Umbilical cord (tissue), 2 donors: Measurements from ENCODE around the gene PLAAT3. TPM values are rescaled to one million over a fixed set of nuclear protein-coding genes. Genes with fewer than 3 reads are reported as not detected.
"Not testable (repeated sequence)": the region's sequence is repeated elsewhere in the genome, so short reads cannot be mapped to it uniquely, and the experiment has no call there.

Experiments used
- DNase-seq: peaks from one replicate; pipeline ENCODE4 v3.0.0-alpha.2; 2015; ENCODE audit warnings: low spot score
- total RNA-seq: library from RNA; depleted of rRNA; stranded (reverse); fragments of >200 nt; gene quantifications from one replicate; pipeline ENCODE4 v1.2.3, GENCODE V29; 2014; ENCODE audit warnings: low replicate concordance; ENCODE audit not compliant: insufficient read depth

PLAAT3 gene
- total RNA-seq, 1 donor from 2014 or later = 7.5 TPM

GRCh38 chr11:63567044-63567840 is 47.0 kb downstream of the PLAAT3 start:
- DNase-seq = peak; percentile 89

DNA sequence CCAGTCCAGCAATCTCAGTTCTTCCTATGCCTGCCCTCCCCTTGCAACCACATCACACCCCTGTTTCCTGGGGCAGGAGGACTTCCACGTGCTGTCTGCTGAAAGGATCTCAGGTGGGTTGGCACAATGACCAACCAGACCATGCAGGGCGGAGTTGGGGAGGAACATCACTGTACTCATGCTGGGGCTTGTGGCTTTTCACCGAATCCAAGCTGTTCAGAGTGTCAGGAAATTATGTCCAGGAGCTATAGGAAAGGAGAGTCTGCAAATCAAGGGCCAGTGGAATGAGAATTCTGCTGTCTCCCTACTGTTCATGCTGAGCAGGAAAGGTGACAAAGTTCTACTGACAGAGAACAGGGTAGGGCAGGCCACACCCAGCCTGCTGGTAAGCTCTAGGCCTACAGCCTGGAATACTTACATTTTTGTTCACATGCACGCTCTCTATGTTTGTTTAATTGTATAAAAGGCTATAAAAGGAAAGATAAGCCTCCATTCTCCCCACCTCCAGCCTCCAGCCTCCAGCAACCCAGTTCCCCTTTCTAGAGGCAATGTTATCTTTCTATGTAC is 49.4 kb downstream of the PLAAT3 start:
- DNase-seq = peak; percentile 5

GRCh38 chr11:63564056-63564774 is 50.0 kb downstream of the PLAAT3 start:
- DNase-seq = no peak

DNA sequence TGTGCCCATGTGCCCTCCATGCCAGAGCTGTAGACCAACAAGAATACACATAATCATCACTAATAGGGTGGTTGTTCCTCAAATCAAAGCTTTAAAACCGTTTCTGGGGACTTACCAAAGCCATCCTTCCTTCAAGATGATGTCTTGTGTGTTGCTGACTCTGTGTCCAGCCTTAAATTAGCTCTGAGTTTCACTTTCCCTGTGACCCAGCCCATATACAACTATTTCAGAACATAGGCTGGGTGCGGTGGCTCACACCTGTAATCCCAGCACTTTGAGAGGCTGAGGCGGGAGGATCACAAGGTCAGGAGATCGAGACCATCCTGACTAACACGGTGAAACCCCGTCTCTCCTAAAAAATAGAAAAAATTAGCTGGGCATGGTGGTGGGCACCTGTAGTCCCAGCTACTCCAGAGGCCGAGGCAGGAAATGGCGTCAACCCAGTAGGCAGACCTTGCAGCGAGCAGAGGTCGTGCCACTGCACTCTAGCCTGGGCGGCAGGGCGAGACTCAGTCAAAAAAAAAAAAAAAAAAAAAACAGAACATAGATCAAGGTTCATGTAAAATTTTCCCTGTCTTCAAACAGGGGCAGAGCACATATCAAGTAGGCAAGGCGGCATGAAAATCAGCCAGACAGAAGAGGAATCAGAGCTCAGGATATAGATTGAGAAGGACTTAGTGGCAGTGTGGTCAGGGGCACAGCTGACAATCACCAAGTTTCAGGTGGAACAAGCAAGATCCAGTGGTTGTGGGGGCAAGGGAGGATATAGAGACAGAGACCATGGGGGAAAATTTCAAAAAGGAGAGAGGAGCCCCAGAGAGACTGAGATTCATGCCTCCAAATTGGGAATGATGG is 50.8 kb downstream of the PLAAT3 start, which contains the start of gene PLAAT2:
TSS of gene PLAAT2 (minus strand) at position 179 of the 855 bp plus-strand sequence. CDS start at position 124, 55 bp downstream.
- DNase-seq = no peak

- DNase-seq = no peak
Observed at GRCh38 chr11:63560506-63561180, 53.6 kb downstream of the PLAAT3 start.

- DNase-seq = no peak
Observed at GRCh38 chr11:63558459-63559157, 55.6 kb downstream of the PLAAT3 start.

DNA sequence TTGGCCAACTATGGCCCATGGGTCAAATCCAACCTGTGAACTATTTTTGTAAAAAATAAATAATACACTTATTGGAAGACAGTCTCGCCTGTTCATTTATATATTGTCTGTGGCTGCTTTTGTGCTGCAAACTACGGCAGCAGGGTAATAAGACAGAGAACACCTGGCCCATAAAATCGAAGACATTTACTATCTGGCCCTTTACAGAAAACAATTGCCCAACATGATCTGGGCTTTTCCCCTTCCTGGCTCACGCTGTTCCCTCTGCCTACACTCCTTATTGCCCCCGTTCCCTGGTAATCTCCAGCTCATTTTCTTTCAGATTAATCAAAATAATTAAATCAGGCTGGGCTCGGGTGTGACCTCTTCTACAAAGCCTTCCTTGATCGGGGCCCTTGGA is 56.7 kb downstream of the PLAAT3 start:
- DNase-seq = no peak

GRCh38 chr11:63556404-63557013 is 57.7 kb downstream of the PLAAT3 start:
- DNase-seq = no peak

GRCh38 chr11:63554877-63555223 is 59.4 kb downstream of the PLAAT3 start:
- no peak for DNase-seq

GRCh38 chr11:63553759-63554158 is 60.5 kb downstream of the PLAAT3 start:
- no peak for DNase-seq

DNA sequence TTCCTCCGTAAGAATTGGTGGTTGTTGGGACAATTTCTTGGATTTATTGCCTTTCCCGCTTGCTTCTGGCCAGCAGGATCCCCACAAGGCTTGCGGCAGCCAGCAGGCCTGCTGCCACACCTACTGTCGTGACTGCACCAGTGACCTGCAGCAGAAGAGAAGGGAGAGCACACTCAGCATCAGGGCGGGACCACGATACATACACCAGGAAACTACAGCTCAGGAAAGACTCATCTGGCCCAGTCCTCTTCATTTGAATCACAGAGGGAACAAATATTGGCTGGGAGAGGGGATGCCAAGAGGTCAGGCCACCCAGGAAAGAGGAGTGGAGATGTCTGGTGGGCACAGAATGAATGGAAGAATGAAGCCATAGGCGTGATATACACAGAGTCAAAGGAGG is 61.3 kb downstream of the PLAAT3 start:
- no peak for DNase-seq

DNA sequence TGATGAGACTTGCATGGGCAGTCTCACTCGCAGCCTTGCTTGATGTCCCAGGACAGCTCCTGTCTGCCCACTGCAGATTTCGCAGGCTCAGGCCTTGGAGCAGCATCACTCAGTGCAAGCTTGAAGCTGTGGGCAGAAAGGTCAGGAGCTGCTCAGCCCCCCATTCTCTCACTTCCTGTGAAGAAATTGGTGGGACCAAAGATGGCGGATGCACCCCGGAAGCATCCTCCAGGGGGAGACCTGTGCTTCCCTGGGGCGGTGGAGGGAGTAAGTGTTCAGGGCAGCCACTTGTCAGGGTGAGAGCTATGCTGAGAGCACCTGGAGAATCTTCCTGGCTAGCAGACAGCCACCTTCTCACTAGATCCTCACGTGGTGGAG is 62.4 kb downstream of the PLAAT3 start:
- no peak for DNase-seq

DNA sequence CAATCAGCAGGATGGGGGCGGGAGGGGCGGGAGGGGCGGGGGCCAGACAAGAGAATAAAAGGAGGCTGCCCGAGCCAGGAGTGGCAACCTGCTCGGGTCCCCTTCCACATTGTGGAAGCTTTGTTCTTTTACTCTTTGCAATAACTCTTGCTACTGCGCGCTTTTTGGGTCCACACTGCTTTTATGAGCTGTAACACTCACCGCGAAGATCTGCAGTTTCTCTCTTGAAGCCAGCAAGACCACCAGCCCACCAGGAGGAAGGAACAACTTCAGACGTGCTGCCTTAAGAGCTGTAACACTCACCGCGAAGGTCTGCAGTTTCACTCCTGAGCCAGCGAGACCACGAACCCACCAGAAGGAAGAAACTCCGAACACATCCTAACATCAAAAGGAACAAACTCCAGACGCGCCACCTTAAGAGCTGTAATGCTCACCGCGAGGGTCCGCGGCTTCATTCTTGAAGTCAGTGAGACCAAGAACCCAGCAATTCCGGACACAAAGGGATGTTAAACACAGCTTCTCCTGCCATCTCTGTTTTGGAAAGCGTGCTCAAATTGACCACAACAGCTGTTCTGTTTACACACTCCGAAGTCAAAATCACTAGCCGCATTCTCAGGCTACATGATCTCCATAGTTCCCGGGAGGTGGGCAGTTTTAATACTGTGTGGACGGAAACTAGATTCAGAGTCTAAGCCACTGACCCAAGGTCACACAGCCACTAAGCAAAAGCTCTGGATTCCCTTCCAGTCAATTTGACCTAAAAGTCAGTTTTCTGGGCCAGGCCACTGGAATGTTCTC is 62.9 kb downstream of the PLAAT3 start:
- DNase-seq = no peak

DNA sequence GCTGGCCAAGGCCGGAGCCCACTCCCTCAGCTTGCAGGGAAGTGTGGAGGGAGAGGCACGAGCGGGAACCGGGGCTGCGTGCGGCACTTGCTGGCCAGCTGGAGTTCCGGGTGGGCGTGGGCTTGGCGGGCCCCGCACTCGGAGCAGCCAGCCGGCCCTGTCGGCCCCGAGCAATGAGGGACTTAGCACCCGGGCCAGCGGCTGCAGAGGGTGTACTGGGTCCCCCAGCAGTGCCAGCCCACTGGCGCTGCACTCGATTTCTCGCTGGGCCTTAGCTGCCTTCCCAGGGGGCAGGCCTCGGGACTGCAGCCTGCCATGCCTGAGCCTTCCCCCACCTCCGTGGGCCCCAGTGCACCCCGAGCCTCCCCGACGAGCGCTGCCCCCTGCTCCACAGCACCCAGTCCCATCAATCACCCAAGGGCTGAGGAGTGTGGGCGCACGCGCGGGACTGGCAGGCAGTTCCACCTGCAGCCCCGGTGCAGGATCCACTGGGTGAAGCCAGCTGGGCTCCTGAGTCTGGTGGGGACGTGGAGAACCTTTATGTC is 64.0 kb downstream of the PLAAT3 start:
- DNase-seq = not testable (repeated sequence)

- DNase-seq = no peak
Observed at GRCh38 chr11:63549411-63549810, 64.8 kb downstream of the PLAAT3 start.

- DNase-seq = no peak
Observed at GRCh38 chr11:63548178-63548577, 66.1 kb downstream of the PLAAT3 start.

DNA sequence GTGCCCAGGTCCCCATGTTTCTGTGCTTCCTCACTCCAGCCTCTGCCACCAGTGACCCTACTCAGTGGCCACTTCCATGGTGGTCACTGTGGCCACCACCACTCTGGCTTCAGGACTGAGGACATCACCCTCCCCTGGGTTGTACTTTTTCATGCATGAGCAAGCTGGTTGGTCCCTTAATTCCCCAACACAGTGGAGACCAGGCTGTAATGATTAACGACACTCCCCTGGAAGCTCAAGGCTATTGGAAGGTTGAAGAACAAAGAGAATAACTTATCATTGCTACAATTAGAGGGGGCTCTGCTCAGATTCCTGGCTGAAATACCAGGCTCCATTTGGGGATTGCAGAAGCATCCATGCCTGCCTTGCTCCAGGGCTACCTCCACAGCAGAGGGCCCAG is 67.2 kb downstream of the PLAAT3 start:
- no peak for DNase-seq

GRCh38 chr11:63543711-63544110 is 70.5 kb downstream of the PLAAT3 start:
- no peak for DNase-seq

GRCh38 chr11:63542506-63542905 is 71.7 kb downstream of the PLAAT3 start:
- not testable (repeated sequence) for DNase-seq
